ENCODE results near the gene WDR77. TPM values are rescaled to one million over a fixed set of nuclear protein-coding genes. Genes with fewer than 3 reads are reported as not detected.

The WDR77 gene
- total RNA-seq, 1 donor from 2014 or later, result 50.8 TPM

DNA sequence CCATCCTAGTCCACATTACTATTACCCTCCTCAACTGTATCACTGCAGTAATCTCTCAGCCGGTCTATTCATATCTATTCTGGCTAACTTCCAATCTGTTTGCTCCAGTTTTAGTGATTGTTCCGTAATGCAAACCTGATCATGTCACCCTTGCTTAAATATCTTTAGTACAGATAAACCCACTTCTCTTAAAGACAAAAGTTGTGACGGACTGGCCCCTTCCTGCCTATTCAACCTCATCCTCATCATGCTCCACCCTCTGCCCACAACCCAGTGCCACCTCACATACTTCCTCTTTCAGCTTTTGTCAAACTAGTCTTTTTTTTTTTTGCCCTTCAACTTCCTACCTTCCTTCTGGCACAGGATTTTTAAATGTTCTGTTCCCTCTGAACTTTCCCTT lies 22.0 kb upstream of the WDR77 start:
- H3K36me3 ChIP-seq, result peaks cover 0 to 42% of the 10 kb centered on the region in 2 donors
- DNase-seq (ENCODE audit: extremely low spot score in 2 of 2), result no peak
- no peaks in the 10 kb centered on the region for H3K9me3 ChIP-seq
- H3K27me3 ChIP-seq, result no peaks in the 10 kb centered on the region
- no peak overlapping the region for H3K27ac ChIP-seq
- peaks cover 3% of the 10 kb centered on the region for H3K4me1 ChIP-seq
- TF ChIP-seq, protein P1, sequence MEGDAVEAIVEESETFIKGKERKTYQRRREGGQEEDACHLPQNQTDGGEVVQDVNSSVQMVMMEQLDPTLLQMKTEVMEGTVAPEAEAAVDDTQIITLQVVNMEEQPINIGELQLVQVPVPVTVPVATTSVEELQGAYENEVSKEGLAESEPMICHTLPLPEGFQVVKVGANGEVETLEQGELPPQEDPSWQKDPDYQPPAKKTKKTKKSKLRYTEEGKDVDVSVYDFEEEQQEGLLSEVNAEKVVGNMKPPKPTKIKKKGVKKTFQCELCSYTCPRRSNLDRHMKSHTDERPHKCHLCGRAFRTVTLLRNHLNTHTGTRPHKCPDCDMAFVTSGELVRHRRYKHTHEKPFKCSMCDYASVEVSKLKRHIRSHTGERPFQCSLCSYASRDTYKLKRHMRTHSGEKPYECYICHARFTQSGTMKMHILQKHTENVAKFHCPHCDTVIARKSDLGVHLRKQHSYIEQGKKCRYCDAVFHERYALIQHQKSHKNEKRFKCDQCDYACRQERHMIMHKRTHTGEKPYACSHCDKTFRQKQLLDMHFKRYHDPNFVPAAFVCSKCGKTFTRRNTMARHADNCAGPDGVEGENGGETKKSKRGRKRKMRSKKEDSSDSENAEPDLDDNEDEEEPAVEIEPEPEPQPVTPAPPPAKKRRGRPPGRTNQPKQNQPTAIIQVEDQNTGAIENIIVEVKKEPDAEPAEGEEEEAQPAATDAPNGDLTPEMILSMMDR (IDR thresholded peaks at IDR 0.05), result no peak
- TF ChIP-seq POLR2AphosphoS5 (IDR thresholded peaks at IDR 0.05; ENCODE audit: insufficient read depth in 1 of 2, low read depth in 1 of 2) (no peak), POLR2A (IDR thresholded peaks at IDR 0.05) (no peak)
- no peak overlapping the region for H3K4me3 ChIP-seq
- intact Hi-C loops (cut with DNase I), result no loop called here

DNA sequence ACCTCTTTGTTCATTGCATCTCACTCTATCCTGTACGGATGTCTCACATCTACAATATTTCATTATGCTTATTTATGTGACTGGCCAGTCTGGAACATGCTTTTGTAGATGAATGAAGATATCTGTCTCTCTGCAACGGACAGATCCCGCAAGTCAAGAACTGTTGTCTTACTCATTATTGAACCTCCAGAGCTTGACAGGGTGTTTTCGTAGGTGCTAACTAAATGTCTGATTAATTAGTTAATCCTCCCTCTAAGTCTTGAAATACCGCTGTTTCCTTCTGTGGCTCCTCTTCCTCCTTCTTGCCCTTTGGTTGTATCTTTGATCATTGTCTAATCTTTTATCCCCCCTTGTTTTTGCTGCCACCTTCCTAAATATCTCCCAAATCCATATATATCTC lies 21.5 kb upstream of the WDR77 start:
- H3K36me3 ChIP-seq, result peaks cover 0 to 46% of the 10 kb centered on the region in 2 donors
- H3K27me3 ChIP-seq, result no peaks in the 10 kb centered on the region
- DNase-seq (ENCODE audit: extremely low spot score in 2 of 2), result no peak
- no peak overlapping the region for H3K27ac ChIP-seq
- no peaks in the 10 kb centered on the region for H3K4me1 ChIP-seq
- TF ChIP-seq, protein P1 (IDR thresholded peaks at IDR 0.05), result no peak
- no peak for TF ChIP-seq POLR2AphosphoS5 (IDR thresholded peaks at IDR 0.05; ENCODE audit: insufficient read depth in 1 of 2, low read depth in 1 of 2)
- TF ChIP-seq POLR2A (IDR thresholded peaks at IDR 0.05), result no peak
- intact Hi-C loops (cut with DNase I), result no loop called here
- H3K4me3 ChIP-seq, result no peak overlapping the region
- no peaks in the 10 kb centered on the region for H3K9me3 ChIP-seq

DNA sequence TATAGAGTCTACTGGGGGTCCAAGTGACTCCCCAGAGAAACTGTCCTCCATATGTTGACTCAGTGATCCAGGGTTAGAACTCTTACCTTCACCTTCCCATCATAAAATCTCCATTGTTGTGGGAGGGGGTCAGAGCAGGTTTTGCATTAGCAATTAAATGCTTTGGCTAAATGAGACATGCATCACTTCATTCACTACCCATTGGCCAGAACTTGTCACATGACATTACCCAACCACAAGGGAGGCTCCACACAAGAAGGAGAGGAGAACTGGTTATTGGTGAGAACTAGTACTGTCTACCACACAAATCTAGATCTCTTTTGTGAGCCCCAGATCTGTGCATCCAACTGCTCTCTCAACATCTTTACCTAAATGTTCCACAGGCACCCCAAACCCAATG lies 20.5 kb upstream of the WDR77 start:
- Histone ChIP-seq H3K4me3 (no peak overlapping the region), H3K36me3 (peaks cover 0 to 50% of the 10 kb centered on the region in 2 donors), H3K27me3 (no peaks in the 10 kb centered on the region), H3K4me1 (no peaks in the 10 kb centered on the region), H3K27ac (no peak overlapping the region), H3K9me3 (no peaks in the 10 kb centered on the region)
- no peak for TF ChIP-seq POLR2A (IDR thresholded peaks at IDR 0.05)
- no peak for TF ChIP-seq POLR2AphosphoS5 (IDR thresholded peaks at IDR 0.05; ENCODE audit: insufficient read depth in 1 of 2, low read depth in 1 of 2)
- TF ChIP-seq, protein P1 (IDR thresholded peaks at IDR 0.05), result no peak
- DNase-seq (ENCODE audit: extremely low spot score in 2 of 2), result no peak
- intact Hi-C loops (cut with DNase I), result no loop called here

DNA sequence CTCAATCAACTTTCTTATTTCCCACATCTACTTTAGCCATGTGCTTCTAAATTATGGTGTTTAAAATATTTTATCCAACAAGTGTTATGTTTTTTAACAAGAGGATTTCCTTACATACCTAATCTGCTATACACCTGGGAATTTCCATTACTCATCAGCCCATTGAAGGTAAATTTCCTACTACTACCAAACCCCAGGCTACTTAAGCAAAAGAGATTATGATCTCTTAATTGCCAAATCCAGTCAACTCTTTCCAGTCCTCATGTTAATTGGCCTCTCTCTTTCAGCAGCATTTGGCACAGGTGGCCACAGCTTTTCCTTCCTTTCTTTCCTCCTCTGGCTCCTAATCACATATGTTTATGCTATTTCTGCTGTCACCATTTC lies 19.7 kb upstream of the WDR77 start:
- no peaks in the 10 kb centered on the region for H3K4me1 ChIP-seq
- no peaks in the 10 kb centered on the region for H3K27me3 ChIP-seq
- TF ChIP-seq, protein P1 (IDR thresholded peaks at IDR 0.05), result no peak
- TF ChIP-seq POLR2AphosphoS5 (IDR thresholded peaks at IDR 0.05; ENCODE audit: insufficient read depth in 1 of 2, low read depth in 1 of 2) (no peak), POLR2A (IDR thresholded peaks at IDR 0.05) (no peak)
- H3K9me3 ChIP-seq, result no peaks in the 10 kb centered on the region
- H3K4me3 ChIP-seq, result no peak overlapping the region
- peaks cover 0 to 50% of the 10 kb centered on the region in 2 donors for H3K36me3 ChIP-seq
- intact Hi-C loops (cut with DNase I), result no loop called here
- DNase-seq (ENCODE audit: extremely low spot score in 2 of 2), result no peak
- H3K27ac ChIP-seq, result no peak overlapping the region

DNA sequence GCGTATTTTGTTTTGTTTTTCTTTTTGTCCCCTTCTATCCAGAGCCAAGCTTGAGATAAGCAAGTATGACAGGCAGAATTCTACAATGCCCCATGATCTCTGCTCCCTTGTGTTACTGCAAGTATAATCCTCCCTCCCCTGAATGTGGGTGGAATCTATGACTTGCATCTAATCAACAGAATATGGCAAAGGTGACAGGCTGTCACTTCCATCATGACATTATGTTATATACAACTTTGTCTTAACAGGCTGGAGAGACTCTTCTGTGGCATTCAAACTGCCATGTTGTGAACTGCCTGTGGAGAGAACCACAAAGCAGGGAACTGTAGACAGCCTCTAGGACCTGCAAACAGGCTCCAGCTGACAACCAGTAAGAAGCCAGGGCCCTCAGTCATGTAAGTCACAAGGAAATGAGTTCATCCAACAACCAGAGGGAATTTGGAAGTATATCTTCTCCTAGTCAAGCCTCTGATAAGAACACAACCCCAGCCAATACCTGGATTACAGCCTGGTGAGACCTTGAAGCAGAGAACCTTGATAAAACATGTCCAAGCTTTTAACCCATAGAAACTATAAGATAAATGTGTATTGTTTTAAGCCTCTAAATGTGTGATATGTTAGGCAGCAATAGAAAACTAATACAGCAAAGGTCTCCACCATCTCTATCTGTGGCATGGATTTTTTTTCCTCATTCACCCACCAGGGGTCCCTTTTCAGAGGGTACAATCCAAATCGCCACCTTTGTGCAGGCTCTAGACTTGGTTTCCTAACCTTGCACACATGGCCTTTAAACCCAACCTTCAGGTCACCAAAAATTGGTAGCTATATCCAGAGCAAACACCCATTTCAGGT lies 19.0 kb upstream of the WDR77 start:
- Histone ChIP-seq H3K27ac (no peak overlapping the region), H3K4me3 (no peak overlapping the region), H3K4me1 (no peaks in the 10 kb centered on the region), H3K36me3 (peaks cover 0 to 50% of the 10 kb centered on the region in 2 donors), H3K27me3 (no peaks in the 10 kb centered on the region), H3K9me3 (no peaks in the 10 kb centered on the region)
- no peak for DNase-seq (ENCODE audit: extremely low spot score in 2 of 2)
- intact Hi-C loops (cut with DNase I), result no loop called here
- TF ChIP-seq POLR2AphosphoS5 (IDR thresholded peaks at IDR 0.05; ENCODE audit: insufficient read depth in 1 of 2, low read depth in 1 of 2) (no peak), POLR2A (IDR thresholded peaks at IDR 0.05) (no peak)
- TF ChIP-seq, protein P1 (IDR thresholded peaks at IDR 0.05), result no peak

All from vagina (tissue), 2 donors.